ENCODE measurements around the gene REL. TPM values are rescaled to one million over a fixed set of nuclear protein-coding genes. Genes with fewer than 3 reads are reported as not detected.
"Not testable (repeated sequence)": the region's sequence is repeated elsewhere in the genome, so short reads cannot be mapped to it uniquely, and the experiment has no call there.

Gene REL
- total and polyA plus RNA-seq, 5 donors from 2014 or later: 14.6 to 146 (median 15.7) TPM

DNA sequence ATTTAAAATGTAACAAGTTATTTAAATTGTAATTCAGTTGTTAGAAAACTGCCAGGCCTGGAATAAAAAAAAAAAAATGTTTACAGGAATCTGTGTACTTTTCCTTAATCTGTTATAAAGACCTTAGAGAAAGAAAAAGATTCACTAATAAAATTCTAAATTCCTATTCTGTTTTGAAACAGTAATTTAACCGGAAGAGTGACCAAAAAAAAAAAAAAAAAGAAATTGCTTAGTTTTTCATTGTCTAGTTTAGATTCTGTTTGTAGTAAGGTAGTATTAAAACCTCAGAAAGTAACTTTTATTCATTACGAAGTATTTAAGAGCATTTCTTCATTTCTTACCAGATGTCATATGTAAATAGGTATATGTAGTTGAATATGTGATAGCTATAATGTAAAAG is 2.5 kb downstream of the REL start:
- no peaks in the 10 kb centered on the region for H3K36me3 Mint-ChIP-seq
- H3K27me3 Mint-ChIP-seq: no peaks in the 10 kb centered on the region
- peak overlapping the region; percentile 52 to 100 (median 99) for H3K27ac Mint-ChIP-seq
- Histone ChIP-seq H3K4me3 (ENCODE audit: low read depth, low read length) (peak overlapping the region; percentile 98), H3K4me1 (ENCODE audit: control insufficient read depth, insufficient read depth, low read length, poor library complexity, severe bottlenecking) (peaks cover 47% of the 10 kb centered on the region), H3K36me3 (ENCODE audit: control insufficient read depth, insufficient read depth, low read length) (no peaks in the 10 kb centered on the region), H3K27me3 (ENCODE audit: control insufficient read depth, insufficient read depth, low read length) (no peaks in the 10 kb centered on the region), H3K9me3 (ENCODE audit: control insufficient read depth in 2 of 2, low read length in 2 of 2) (no peaks in the 10 kb centered on the region), H3K27ac (ENCODE audit: insufficient read depth, low read length, poor library complexity, severe bottlenecking) (peak overlapping the region; percentile 100)
- peaks cover 36 to 58% (median 49%) of the 10 kb centered on the region in 4 donors for H3K4me1 Mint-ChIP-seq
- H3K4me3 Mint-ChIP-seq: peak overlapping the region; percentile 96 to 100 (median 100)
- peaks cover 0 to 3% (median 0%) of the 10 kb centered on the region in 7 donors for H3K9me3 Mint-ChIP-seq
- DNase-seq: no peak
- ATAC-seq (ENCODE audit: low read depth in 2 of 2): no peak

DNA sequence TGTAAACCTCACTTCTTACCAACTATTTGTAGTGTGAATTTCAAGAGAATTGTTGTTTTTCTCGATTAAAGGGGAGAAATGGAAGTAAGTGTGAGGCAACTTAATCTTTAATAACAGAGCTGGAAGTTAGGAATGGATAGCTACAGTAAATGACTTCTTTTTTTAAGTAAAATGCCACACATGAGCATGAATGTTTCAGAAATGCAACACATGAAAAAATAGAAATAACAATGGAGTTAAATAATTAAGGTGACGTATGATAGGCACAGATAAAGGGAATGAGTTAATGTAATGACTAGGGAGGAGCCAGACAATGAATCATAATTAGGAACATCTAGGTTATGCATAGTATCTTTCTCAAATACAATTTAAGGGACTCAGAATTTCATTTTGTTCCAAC is 3.4 kb downstream of the REL start:
- H3K4me1 Mint-ChIP-seq: peaks cover 39 to 67% (median 55%) of the 10 kb centered on the region in 4 donors
- peak overlapping the region; percentile 74 to 95 (median 90) for H3K4me3 Mint-ChIP-seq
- ATAC-seq (ENCODE audit: low read depth in 2 of 2): no peak
- peaks cover 47% of the 10 kb centered on the region for H3K4me1 ChIP-seq (ENCODE audit: control insufficient read depth, insufficient read depth, low read length, poor library complexity, severe bottlenecking)
- no peaks in the 10 kb centered on the region for H3K9me3 ChIP-seq (ENCODE audit: control insufficient read depth in 2 of 2, low read length in 2 of 2)
- no peaks in the 10 kb centered on the region for H3K27me3 Mint-ChIP-seq
- peaks cover 3% of the 10 kb centered on the region for H3K36me3 Mint-ChIP-seq
- H3K27me3 ChIP-seq (ENCODE audit: control insufficient read depth, insufficient read depth, low read length): no peaks in the 10 kb centered on the region
- peak overlapping the region; percentile 55 to 90 (median 67) for H3K27ac Mint-ChIP-seq
- peak overlapping the region; percentile 100 for H3K27ac ChIP-seq (ENCODE audit: insufficient read depth, low read length, poor library complexity, severe bottlenecking)
- H3K36me3 ChIP-seq (ENCODE audit: control insufficient read depth, insufficient read depth, low read length): no peaks in the 10 kb centered on the region
- H3K9me3 Mint-ChIP-seq: peaks cover 0 to 3% (median 0%) of the 10 kb centered on the region in 7 donors
- no peak for DNase-seq
- H3K4me3 ChIP-seq (ENCODE audit: low read depth, low read length): peak overlapping the region; percentile 98

GRCh38 chr2:60885683-60886082 is 4.3 kb downstream of the REL start:
- H3K27me3 ChIP-seq (ENCODE audit: control insufficient read depth, insufficient read depth, low read length): no peaks in the 10 kb centered on the region
- H3K4me3 ChIP-seq (ENCODE audit: low read depth, low read length): peak overlapping the region; percentile 98
- no peaks in the 10 kb centered on the region for H3K9me3 ChIP-seq (ENCODE audit: control insufficient read depth in 2 of 2, low read length in 2 of 2)
- Mint-ChIP-seq H3K27ac (peak overlapping the region; percentile 62 to 78 (median 67)), H3K36me3 (peaks cover 6% of the 10 kb centered on the region), H3K4me3 (peak overlapping the region; percentile 74 to 95 (median 90)), H3K9me3 (peaks cover 0 to 4% (median 0%) of the 10 kb centered on the region in 7 donors), H3K4me1 (peaks cover 42 to 76% (median 60%) of the 10 kb centered on the region in 4 donors), H3K27me3 (no peaks in the 10 kb centered on the region)
- peaks cover 6% of the 10 kb centered on the region for H3K36me3 ChIP-seq (ENCODE audit: control insufficient read depth, insufficient read depth, low read length)
- no peak for ATAC-seq (ENCODE audit: low read depth in 2 of 2)
- DNase-seq: no peak
- H3K4me1 ChIP-seq (ENCODE audit: control insufficient read depth, insufficient read depth, low read length, poor library complexity, severe bottlenecking): peaks cover 40% of the 10 kb centered on the region
- peak overlapping the region; percentile 100 for H3K27ac ChIP-seq (ENCODE audit: insufficient read depth, low read length, poor library complexity, severe bottlenecking)

DNA sequence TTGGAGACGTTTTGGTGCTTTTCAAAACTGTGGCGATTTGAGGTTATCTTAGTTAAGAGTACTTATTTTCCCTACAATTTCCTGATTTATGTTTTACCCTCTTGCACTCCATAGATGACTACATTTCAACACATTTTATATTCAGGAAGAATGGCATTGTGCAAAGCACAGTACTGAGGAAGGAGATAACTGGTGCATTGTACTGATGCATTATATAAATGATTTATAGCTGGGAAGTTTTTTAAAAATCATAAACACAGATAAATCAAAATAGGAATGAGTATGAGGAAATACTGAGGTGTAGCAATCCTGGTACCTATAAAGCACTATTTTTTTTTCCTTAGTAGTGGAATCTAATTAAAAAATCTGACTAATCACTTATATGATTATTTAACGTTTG is 5.6 kb downstream of the REL start:
- Mint-ChIP-seq H3K4me1 (peaks cover 51 to 86% (median 73%) of the 10 kb centered on the region in 4 donors), H3K9me3 (peaks cover 0 to 4% (median 0%) of the 10 kb centered on the region in 7 donors), H3K4me3 (peak overlapping the region; percentile 6 to 66 (median 28)), H3K36me3 (peaks cover 13% of the 10 kb centered on the region), H3K27me3 (no peaks in the 10 kb centered on the region), H3K27ac (peak overlapping the region in 2 of 3 donors; percentile 1 to 49)
- Histone ChIP-seq H3K36me3 (ENCODE audit: control insufficient read depth, insufficient read depth, low read length) (peaks cover 11% of the 10 kb centered on the region), H3K4me3 (ENCODE audit: low read depth, low read length) (peak overlapping the region; percentile 98), H3K27ac (ENCODE audit: insufficient read depth, low read length, poor library complexity, severe bottlenecking) (peak overlapping the region; percentile 100), H3K9me3 (ENCODE audit: control insufficient read depth in 2 of 2, low read length in 2 of 2) (no peaks in the 10 kb centered on the region), H3K27me3 (ENCODE audit: control insufficient read depth, insufficient read depth, low read length) (no peaks in the 10 kb centered on the region), H3K4me1 (ENCODE audit: control insufficient read depth, insufficient read depth, low read length, poor library complexity, severe bottlenecking) (peaks cover 47% of the 10 kb centered on the region)
- no peak for ATAC-seq (ENCODE audit: low read depth in 2 of 2)
- no peak for DNase-seq

DNA sequence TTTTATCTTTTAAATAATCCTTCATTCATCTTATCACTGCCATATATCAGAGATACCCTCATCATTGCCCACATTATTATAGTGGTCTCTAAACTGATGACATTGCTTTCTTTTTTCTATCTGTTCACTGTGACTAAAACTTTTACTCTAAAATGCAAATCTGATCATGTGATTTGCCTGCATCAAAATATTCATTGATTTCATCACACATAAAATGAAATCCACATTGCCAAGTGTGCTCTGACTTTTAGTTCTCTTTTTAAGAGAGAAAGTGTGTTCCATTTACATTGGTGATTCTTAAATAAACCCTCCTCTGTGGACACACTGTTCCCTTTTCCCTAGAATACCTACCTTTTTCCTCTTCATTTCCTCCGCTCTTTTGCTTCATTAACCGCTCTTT is 7.5 kb downstream of the REL start:
- no peak for DNase-seq
- Histone ChIP-seq H3K9me3 (ENCODE audit: control insufficient read depth in 2 of 2, low read length in 2 of 2) (no peaks in the 10 kb centered on the region), H3K27me3 (ENCODE audit: control insufficient read depth, insufficient read depth, low read length) (no peaks in the 10 kb centered on the region), H3K4me1 (ENCODE audit: control insufficient read depth, insufficient read depth, low read length, poor library complexity, severe bottlenecking) (peaks cover 42% of the 10 kb centered on the region), H3K27ac (ENCODE audit: insufficient read depth, low read length, poor library complexity, severe bottlenecking) (peak overlapping the region; percentile 24), H3K36me3 (ENCODE audit: control insufficient read depth, insufficient read depth, low read length) (peaks cover 19% of the 10 kb centered on the region), H3K4me3 (ENCODE audit: low read depth, low read length) (peak overlapping the region; percentile 59)
- Mint-ChIP-seq H3K4me1 (peaks cover 54 to 77% (median 71%) of the 10 kb centered on the region in 4 donors), H3K27ac (peak overlapping the region in 2 of 3 donors; percentile 1 to 3), H3K36me3 (peaks cover 18% of the 10 kb centered on the region), H3K4me3 (peak overlapping the region; percentile 17 to 56 (median 28)), H3K27me3 (no peaks in the 10 kb centered on the region), H3K9me3 (peaks cover 0 to 4% (median 0%) of the 10 kb centered on the region in 7 donors)
- ATAC-seq (ENCODE audit: low read depth in 2 of 2): no peak

GRCh38 chr2:60889581-60890392 is 8.4 kb downstream of the REL start:
- H3K36me3 Mint-ChIP-seq: peaks cover 24% of the 10 kb centered on the region
- not testable (repeated sequence) for H3K27me3 Mint-ChIP-seq; DNase-seq; H3K27me3 ChIP-seq (ENCODE audit: control insufficient read depth, insufficient read depth, low read length); H3K9me3 Mint-ChIP-seq; H3K9me3 ChIP-seq (ENCODE audit: control insufficient read depth in 2 of 2, low read length in 2 of 2); ATAC-seq (ENCODE audit: low read depth in 2 of 2)
- peaks cover 36% of the 10 kb centered on the region for H3K4me1 ChIP-seq (ENCODE audit: control insufficient read depth, insufficient read depth, low read length, poor library complexity, severe bottlenecking)
- peaks cover 26% of the 10 kb centered on the region for H3K36me3 ChIP-seq (ENCODE audit: control insufficient read depth, insufficient read depth, low read length)
- peak overlapping the region; percentile 10 for H3K4me3 ChIP-seq (ENCODE audit: low read depth, low read length)
- H3K4me1 Mint-ChIP-seq: peaks cover 54 to 74% (median 70%) of the 10 kb centered on the region in 4 donors
- H3K4me3 Mint-ChIP-seq: peak overlapping the region in 2 of 4 donors; percentile 57 to 73
- peak overlapping the region; percentile 44 for H3K27ac ChIP-seq (ENCODE audit: insufficient read depth, low read length, poor library complexity, severe bottlenecking)
- H3K27ac Mint-ChIP-seq: peak overlapping the region in 2 of 3 donors; percentile 35 to 44

DNA sequence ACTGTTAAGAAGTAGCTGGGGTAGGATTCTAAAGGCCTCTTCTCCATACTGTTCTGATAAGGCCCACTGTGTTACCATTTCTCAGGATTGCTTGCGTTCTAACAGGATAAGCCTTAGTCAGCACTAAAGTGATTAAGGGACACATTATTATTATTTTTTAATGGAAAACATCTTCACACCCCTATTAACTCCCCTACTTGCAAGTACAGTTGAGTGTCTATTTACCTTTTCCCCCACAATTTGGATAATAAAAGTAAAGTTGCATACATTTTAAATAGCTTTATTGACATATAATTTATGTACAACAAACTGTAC is 9.0 kb downstream of the REL start:
- ATAC-seq (ENCODE audit: low read depth in 2 of 2) (no peak), DNase-seq (no peak)
- Mint-ChIP-seq H3K27ac (peak overlapping the region in 1 of 3 donors; percentile 45), H3K9me3 (peaks cover 0 to 4% (median 0%) of the 10 kb centered on the region in 7 donors), H3K36me3 (peaks cover 26% of the 10 kb centered on the region), H3K4me3 (peak overlapping the region in 2 of 4 donors; percentile 4 to 57), H3K4me1 (peaks cover 52 to 70% (median 64%) of the 10 kb centered on the region in 4 donors), H3K27me3 (no peaks in the 10 kb centered on the region)
- Histone ChIP-seq H3K9me3 (ENCODE audit: control insufficient read depth in 2 of 2, low read length in 2 of 2) (no peaks in the 10 kb centered on the region), H3K4me3 (ENCODE audit: low read depth, low read length) (peak overlapping the region; percentile 10), H3K27me3 (ENCODE audit: control insufficient read depth, insufficient read depth, low read length) (no peaks in the 10 kb centered on the region), H3K27ac (ENCODE audit: insufficient read depth, low read length, poor library complexity, severe bottlenecking) (peak overlapping the region; percentile 44), H3K4me1 (ENCODE audit: control insufficient read depth, insufficient read depth, low read length, poor library complexity, severe bottlenecking) (peaks cover 30% of the 10 kb centered on the region), H3K36me3 (ENCODE audit: control insufficient read depth, insufficient read depth, low read length) (peaks cover 30% of the 10 kb centered on the region)

Measured in CD4-positive, CD25-positive, alpha-beta regulatory T cell (primary cell).